ENCODE results near the gene P2RX2. TPM values are rescaled to one million over a fixed set of nuclear protein-coding genes. Genes with fewer than 3 reads are reported as not detected.

P2RX2 gene
- total and polyA plus RNA-seq, 2 experiments from 2014 or later: 1.1 to 1.7 TPM

DNA sequence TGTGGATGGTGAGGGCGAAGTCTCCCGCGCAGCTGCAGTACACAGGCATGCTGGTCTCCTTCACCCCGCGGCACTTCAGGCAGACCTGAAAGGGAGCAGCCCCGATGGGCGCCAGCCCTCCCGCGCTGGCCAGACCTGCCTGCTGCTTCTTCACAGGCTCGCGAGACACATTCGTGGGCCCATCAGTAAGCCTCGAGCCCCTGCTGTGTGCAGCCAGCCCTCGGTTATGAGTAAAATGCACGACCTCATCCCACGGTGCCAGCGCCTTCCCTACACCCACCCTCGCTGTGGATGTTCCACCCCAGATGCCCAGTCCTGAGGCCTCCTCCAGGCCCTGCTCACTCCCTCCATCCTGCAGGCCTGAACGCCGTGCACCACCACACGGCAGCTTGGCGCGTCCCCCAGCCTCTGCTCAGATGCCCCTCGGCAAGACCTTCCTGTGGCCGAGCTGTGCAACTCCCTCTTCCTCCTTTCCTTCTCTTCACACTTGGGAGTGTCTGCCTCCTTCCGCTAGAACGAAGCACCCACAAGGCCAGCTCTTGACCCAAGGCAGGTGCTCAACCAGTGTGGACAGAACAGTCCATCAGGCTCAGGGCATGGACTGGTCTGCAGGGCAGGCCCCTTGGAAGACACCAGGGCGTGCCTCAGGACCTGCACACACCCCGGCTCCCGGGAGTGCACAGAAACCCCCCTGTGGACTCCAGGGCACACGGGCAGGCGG is 6.5 kb downstream of the P2RX2 start (continued):
- TF ChIP-seq, protein P1, sequence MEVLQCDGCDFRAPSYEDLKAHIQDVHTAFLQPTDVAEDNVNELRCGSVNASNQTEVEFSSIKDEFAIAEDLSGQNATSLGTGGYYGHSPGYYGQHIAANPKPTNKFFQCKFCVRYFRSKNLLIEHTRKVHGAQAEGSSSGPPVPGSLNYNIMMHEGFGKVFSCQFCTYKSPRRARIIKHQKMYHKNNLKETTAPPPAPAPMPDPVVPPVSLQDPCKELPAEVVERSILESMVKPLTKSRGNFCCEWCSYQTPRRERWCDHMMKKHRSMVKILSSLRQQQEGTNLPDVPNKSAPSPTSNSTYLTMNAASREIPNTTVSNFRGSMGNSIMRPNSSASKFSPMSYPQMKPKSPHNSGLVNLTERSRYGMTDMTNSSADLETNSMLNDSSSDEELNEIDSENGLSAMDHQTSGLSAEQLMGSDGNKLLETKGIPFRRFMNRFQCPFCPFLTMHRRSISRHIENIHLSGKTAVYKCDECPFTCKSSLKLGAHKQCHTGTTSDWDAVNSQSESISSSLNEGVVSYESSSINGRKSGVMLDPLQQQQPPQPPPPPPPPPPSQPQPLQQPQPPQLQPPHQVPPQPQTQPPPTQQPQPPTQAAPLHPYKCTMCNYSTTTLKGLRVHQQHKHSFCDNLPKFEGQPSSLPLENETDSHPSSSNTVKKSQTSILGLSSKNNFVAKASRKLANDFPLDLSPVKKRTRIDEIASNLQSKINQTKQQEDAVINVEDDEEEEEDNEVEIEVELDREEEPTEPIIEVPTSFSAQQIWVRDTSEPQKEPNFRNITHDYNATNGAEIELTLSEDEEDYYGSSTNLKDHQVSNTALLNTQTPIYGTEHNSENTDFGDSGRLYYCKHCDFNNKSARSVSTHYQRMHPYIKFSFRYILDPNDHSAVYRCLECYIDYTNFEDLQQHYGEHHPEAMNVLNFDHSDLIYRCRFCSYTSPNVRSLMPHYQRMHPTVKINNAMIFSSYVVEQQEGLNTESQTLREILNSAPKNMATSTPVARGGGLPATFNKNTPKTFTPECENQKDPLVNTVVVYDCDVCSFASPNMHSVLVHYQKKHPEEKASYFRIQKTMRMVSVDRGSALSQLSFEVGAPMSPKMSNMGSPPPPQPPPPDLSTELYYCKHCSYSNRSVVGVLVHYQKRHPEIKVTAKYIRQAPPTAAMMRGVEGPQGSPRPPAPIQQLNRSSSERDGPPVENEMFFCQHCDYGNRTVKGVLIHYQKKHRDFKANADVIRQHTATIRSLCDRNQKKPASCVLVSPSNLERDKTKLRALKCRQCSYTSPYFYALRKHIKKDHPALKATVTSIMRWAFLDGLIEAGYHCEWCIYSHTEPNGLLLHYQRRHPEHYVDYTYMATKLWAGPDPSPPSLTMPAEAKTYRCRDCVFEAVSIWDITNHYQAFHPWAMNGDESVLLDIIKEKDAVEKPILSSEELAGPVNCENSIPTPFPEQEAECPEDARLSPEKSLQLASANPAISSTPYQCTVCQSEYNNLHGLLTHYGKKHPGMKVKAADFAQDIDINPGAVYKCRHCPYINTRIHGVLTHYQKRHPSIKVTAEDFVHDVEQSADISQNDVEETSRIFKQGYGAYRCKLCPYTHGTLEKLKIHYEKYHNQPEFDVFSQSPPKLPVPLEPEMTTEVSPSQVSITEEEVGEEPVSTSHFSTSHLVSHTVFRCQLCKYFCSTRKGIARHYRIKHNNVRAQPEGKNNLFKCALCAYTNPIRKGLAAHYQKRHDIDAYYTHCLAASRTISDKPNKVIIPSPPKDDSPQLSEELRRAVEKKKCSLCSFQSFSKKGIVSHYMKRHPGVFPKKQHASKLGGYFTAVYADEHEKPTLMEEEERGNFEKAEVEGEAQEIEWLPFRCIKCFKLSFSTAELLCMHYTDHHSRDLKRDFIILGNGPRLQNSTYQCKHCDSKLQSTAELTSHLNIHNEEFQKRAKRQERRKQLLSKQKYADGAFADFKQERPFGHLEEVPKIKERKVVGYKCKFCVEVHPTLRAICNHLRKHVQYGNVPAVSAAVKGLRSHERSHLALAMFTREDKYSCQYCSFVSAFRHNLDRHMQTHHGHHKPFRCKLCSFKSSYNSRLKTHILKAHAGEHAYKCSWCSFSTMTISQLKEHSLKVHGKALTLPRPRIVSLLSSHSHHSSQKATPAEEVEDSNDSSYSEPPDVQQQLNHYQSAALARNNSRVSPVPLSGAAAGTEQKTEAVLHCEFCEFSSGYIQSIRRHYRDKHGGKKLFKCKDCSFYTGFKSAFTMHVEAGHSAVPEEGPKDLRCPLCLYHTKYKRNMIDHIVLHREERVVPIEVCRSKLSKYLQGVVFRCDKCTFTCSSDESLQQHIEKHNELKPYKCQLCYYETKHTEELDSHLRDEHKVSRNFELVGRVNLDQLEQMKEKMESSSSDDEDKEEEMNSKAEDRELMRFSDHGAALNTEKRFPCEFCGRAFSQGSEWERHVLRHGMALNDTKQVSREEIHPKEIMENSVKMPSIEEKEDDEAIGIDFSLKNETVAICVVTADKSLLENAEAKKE (CRISPR knock-in tag; IDR thresholded peaks at IDR 0.05): no peak
- TF ChIP-seq NANOG (IDR thresholded peaks at IDR 0.05; ENCODE audit: borderline replicate concordance) (no peak), POLR2AphosphoS5 (IDR thresholded peaks at IDR 0.05; ENCODE audit: low read depth) (no peak), STAT1 (IDR thresholded peaks at IDR 0.05; ENCODE audit: unreplicated experiment) (no peak), EZH2phosphoT487 (IDR thresholded peaks at IDR 0.05; ENCODE audit: unreplicated experiment) (no peak), EZH2 (IDR thresholded peaks at IDR 0.05; ENCODE audit: low read depth, unreplicated experiment) (no peak)
- TF ChIP-seq, protein P2, sequence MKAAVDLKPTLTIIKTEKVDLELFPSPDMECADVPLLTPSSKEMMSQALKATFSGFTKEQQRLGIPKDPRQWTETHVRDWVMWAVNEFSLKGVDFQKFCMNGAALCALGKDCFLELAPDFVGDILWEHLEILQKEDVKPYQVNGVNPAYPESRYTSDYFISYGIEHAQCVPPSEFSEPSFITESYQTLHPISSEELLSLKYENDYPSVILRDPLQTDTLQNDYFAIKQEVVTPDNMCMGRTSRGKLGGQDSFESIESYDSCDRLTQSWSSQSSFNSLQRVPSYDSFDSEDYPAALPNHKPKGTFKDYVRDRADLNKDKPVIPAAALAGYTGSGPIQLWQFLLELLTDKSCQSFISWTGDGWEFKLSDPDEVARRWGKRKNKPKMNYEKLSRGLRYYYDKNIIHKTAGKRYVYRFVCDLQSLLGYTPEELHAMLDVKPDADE (IDR thresholded peaks at IDR 0.05): no peak
- TF ChIP-seq, protein P3, sequence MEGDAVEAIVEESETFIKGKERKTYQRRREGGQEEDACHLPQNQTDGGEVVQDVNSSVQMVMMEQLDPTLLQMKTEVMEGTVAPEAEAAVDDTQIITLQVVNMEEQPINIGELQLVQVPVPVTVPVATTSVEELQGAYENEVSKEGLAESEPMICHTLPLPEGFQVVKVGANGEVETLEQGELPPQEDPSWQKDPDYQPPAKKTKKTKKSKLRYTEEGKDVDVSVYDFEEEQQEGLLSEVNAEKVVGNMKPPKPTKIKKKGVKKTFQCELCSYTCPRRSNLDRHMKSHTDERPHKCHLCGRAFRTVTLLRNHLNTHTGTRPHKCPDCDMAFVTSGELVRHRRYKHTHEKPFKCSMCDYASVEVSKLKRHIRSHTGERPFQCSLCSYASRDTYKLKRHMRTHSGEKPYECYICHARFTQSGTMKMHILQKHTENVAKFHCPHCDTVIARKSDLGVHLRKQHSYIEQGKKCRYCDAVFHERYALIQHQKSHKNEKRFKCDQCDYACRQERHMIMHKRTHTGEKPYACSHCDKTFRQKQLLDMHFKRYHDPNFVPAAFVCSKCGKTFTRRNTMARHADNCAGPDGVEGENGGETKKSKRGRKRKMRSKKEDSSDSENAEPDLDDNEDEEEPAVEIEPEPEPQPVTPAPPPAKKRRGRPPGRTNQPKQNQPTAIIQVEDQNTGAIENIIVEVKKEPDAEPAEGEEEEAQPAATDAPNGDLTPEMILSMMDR (conservative IDR thresholded peaks at IDR 0.05; ENCODE audit: low read depth in 2 of 2): no peak
